ENCODE data around the gene DAAM1.

- TF ChIP-seq, protein P1, sequence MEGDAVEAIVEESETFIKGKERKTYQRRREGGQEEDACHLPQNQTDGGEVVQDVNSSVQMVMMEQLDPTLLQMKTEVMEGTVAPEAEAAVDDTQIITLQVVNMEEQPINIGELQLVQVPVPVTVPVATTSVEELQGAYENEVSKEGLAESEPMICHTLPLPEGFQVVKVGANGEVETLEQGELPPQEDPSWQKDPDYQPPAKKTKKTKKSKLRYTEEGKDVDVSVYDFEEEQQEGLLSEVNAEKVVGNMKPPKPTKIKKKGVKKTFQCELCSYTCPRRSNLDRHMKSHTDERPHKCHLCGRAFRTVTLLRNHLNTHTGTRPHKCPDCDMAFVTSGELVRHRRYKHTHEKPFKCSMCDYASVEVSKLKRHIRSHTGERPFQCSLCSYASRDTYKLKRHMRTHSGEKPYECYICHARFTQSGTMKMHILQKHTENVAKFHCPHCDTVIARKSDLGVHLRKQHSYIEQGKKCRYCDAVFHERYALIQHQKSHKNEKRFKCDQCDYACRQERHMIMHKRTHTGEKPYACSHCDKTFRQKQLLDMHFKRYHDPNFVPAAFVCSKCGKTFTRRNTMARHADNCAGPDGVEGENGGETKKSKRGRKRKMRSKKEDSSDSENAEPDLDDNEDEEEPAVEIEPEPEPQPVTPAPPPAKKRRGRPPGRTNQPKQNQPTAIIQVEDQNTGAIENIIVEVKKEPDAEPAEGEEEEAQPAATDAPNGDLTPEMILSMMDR (conservative IDR thresholded peaks at IDR 0.05; ENCODE audit: low read length), result no peak
- no peak for TF ChIP-seq EZH2phosphoT487 (IDR thresholded peaks at IDR 0.05; ENCODE audit: borderline replicate concordance, low read depth, low read length)
These were observed 201.5 kb downstream of the DAAM1 start for GRCh38 chr14:59389936-59390335.

All from OCI-LY7 (cell line).